NCI-H146 (cell line): Measurements from ENCODE around the gene CDK19.

Experiments used
- DNase-seq: peaks from one replicate; lab custom pipeline; 2025; lab: John Stamatoyannopoulos, UW

Gene CDK19

GRCh38 chr6:110658631-110659211, 156.5 kb downstream of the CDK19 start:
- no peak for DNase-seq

- peak; percentile 41 for DNase-seq
Observed at GRCh38 chr6:110656492-110656891, 158.8 kb downstream of the CDK19 start.

- DNase-seq, result no peak
Observed at GRCh38 chr6:110655821-110656220, 159.4 kb downstream of the CDK19 start.

- peak; percentile 8 for DNase-seq
Observed at GRCh38 chr6:110654096-110654820, 161.0 kb downstream of the CDK19 start.

- DNase-seq, result peak; percentile 49
Observed at GRCh38 chr6:110653381-110653780, 161.9 kb downstream of the CDK19 start.

- DNase-seq, result no peak
Observed at GRCh38 chr6:110652520-110652919, 162.7 kb downstream of the CDK19 start.

GRCh38 chr6:110650755-110651154, 164.5 kb downstream of the CDK19 start:
- DNase-seq, result no peak

- DNase-seq, result no peak
Observed at GRCh38 chr6:110649704-110650103, 165.6 kb downstream of the CDK19 start.

GRCh38 chr6:110646951-110647910, 168.0 kb downstream of the CDK19 start:
- no peak for DNase-seq

- no peak for DNase-seq
Observed at GRCh38 chr6:110646419-110646698, 168.9 kb downstream of the CDK19 start.

- no peak for DNase-seq
Observed at GRCh38 chr6:110645685-110646418, 169.4 kb downstream of the CDK19 start.

- no peak for DNase-seq
Observed at GRCh38 chr6:110643175-110643574, 172.1 kb downstream of the CDK19 start.

GRCh38 chr6:110642711-110643110, 172.6 kb downstream of the CDK19 start:
- no peak for DNase-seq

GRCh38 chr6:110636781-110637180, 178.5 kb downstream of the CDK19 start:
- no peak for DNase-seq

- no peak for DNase-seq
Observed at GRCh38 chr6:110635096-110635495, 180.2 kb downstream of the CDK19 start.

GRCh38 chr6:110633731-110634213, 181.5 kb downstream of the CDK19 start:
- no peak for DNase-seq

GRCh38 chr6:110629153-110629552, 186.1 kb downstream of the CDK19 start:
- peak; percentile 91 for DNase-seq

- no peak for DNase-seq
Observed at GRCh38 chr6:110628330-110628729, 186.9 kb downstream of the CDK19 start.

- DNase-seq, result no peak
Observed at GRCh38 chr6:110626442-110626841, 188.8 kb downstream of the CDK19 start.

GRCh38 chr6:110625883-110626282, 189.4 kb downstream of the CDK19 start:
- DNase-seq, result no peak

- DNase-seq, result no peak
Observed at GRCh38 chr6:110622912-110623578, 192.2 kb downstream of the CDK19 start.
